Activated CD4-positive, alpha-beta T cell treated with anti-CD3 and anti-CD28 coated beads for 1 hour (primary cell): ENCODE measurements around the gene ZIC5.

Experiments
- DNase-seq: peaks from one replicate; pipeline ENCODE4 v3.0.0-alpha.2; 2020

The ZIC5 gene

GRCh38 chr13:99974939-99975561, 3.5 kb upstream of the ZIC5 start:
- DNase-seq = no peak

GRCh38 chr13:99974296-99974938, 2.9 kb upstream of the ZIC5 start:
- no peak for DNase-seq

GRCh38 chr13:99973808-99974185, 2.2 kb upstream of the ZIC5 start:
- DNase-seq = no peak

- DNase-seq = no peak
Observed at GRCh38 chr13:99973163-99973807, 1.7 kb upstream of the ZIC5 start.

GRCh38 chr13:99972190-99972731, 694 bp upstream of the ZIC5 start:
- DNase-seq = no peak

GRCh38 chr13:99970651-99971575, 654 bp downstream of the ZIC5 start:
- no peak for DNase-seq

- no peak for DNase-seq
Observed at GRCh38 chr13:99969919-99970650, 1.5 kb downstream of the ZIC5 start.

- no peak for DNase-seq
Observed at GRCh38 chr13:99969453-99969918, 2.1 kb downstream of the ZIC5 start.

- DNase-seq = no peak
Observed at GRCh38 chr13:99968521-99969452, 2.8 kb downstream of the ZIC5 start.

- no peak for DNase-seq
Observed at GRCh38 chr13:99967869-99968520, 3.6 kb downstream of the ZIC5 start.

GRCh38 chr13:99967498-99967868, 4.1 kb downstream of the ZIC5 start:
- no peak for DNase-seq

GRCh38 chr13:99966064-99966805, 5.3 kb downstream of the ZIC5 start:
- no peak for DNase-seq

- no peak for DNase-seq
Observed at GRCh38 chr13:99965329-99966000, 6.1 kb downstream of the ZIC5 start.

GRCh38 chr13:99963816-99964339, 7.7 kb downstream of the ZIC5 start:
- no peak for DNase-seq

- DNase-seq = no peak
Observed at GRCh38 chr13:99962242-99962641, 9.3 kb downstream of the ZIC5 start.

- no peak for DNase-seq
Observed at GRCh38 chr13:99961636-99962035, 9.9 kb downstream of the ZIC5 start.

GRCh38 chr13:99960663-99961311, 10.8 kb downstream of the ZIC5 start:
- no peak for DNase-seq

- DNase-seq = no peak
Observed at GRCh38 chr13:99959540-99960230, 11.9 kb downstream of the ZIC5 start.
